ENCODE measurements around the gene C4orf50.

The C4orf50 gene

DNA sequence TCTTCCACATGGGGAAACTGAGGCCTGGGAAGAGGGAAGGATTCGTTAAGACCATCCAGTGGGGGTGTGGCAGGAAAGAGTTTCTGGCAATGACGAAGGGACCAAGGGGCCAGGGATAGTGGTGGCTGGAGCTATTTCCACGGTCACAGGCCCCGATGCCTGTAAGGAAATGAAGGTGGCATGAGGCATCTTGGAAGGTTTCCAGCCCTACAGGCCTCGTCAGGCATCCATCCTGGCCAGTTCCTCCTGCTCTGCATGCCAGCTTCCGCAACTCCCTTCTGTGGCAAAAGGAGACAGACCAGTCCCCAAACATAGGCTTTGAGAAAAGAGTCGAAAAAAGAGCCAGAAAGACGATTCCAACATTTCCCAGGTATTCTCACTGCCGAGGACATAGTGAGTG lies 9.2 kb upstream of the C4orf50 start:
- no peak for TF ChIP-seq L3MBTL2 (conservative IDR thresholded peaks at IDR 0.05)
- TF ChIP-seq FOXK2 (IDR thresholded peaks at IDR 0.05) = no peak
- TF ChIP-seq, protein P1, sequence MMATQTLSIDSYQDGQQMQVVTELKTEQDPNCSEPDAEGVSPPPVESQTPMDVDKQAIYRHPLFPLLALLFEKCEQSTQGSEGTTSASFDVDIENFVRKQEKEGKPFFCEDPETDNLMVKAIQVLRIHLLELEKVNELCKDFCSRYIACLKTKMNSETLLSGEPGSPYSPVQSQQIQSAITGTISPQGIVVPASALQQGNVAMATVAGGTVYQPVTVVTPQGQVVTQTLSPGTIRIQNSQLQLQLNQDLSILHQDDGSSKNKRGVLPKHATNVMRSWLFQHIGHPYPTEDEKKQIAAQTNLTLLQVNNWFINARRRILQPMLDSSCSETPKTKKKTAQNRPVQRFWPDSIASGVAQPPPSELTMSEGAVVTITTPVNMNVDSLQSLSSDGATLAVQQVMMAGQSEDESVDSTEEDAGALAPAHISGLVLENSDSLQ (IDR thresholded peaks at IDR 0.05) = no peak
- no peak for TF ChIP-seq ARNT (IDR thresholded peaks at IDR 0.05)
- no peak for TF ChIP-seq SP1 (IDR thresholded peaks at IDR 0.05)
- TF ChIP-seq ELF4 (IDR thresholded peaks at IDR 0.05) = no peak
- TF ChIP-seq NFRKB (IDR thresholded peaks at IDR 0.05) = no peak
- no peak for TF ChIP-seq TARDBP (IDR thresholded peaks at IDR 0.05)
- TF ChIP-seq FOXM1 (IDR thresholded peaks at IDR 0.05; ENCODE audit: borderline replicate concordance) = no peak
- no peak for TF ChIP-seq HDGF (IDR thresholded peaks at IDR 0.05; ENCODE audit: borderline replicate concordance)
- TF ChIP-seq CTBP1 (IDR thresholded peaks at IDR 0.05; ENCODE audit: borderline replicate concordance) = no peak
- no peak for TF ChIP-seq FOXA1 (IDR thresholded peaks at IDR 0.05)
- no peak for TF ChIP-seq BHLHE40 (IDR thresholded peaks at IDR 0.05; ENCODE audit: borderline replicate concordance)
- ChIA-PET POLR2A (no interaction called here), CTCF (interaction anchor here (1.0 kb wide), 1 partner anchor 7 kb away, joined by 3 read pairs; no protein-coding TSS in a partner anchor)
- DNase-seq (ENCODE audit: extremely low spot score) = no peak

GRCh38 chr4:6024313-6024960 lies 6.2 kb upstream of the C4orf50 start:
- TF ChIP-seq ZNF384 (IDR thresholded peaks at IDR 0.05) = no peak
- no peak for TF ChIP-seq SUZ12 (IDR thresholded peaks at IDR 0.05)
- TF ChIP-seq L3MBTL2 (conservative IDR thresholded peaks at IDR 0.05) = no peak
- TF ChIP-seq, protein P1 (IDR thresholded peaks at IDR 0.05) = no peak
- no peak for TF ChIP-seq HDGF (IDR thresholded peaks at IDR 0.05; ENCODE audit: borderline replicate concordance)
- no peak for DNase-seq (ENCODE audit: extremely low spot score)
- POLR2A ChIA-PET = no interaction called here
- CTCF ChIA-PET = interaction anchor here (1.2 kb wide), 1 partner anchor 18 kb away, joined by 3 read pairs; no protein-coding TSS in a partner anchor

DNA sequence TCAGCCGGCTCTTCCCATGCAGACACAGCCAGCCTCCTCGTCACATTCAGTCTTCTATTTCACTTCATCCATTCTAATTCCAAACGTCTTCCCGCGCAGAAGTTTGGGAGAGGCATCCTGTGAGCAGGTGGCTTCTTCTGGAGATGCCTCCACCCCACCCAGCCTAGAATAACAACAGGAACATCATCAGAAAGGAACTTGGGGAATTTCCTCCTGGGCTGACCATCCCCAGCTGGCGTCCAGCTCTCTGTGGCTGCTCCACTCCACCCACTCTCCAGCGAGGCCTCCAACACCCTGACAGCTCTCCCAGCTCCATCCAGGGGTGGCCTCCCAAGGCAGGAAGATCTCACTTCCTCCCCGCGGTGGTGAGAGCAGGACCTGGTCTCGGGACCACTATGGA lies 5.5 kb upstream of the C4orf50 start:
- CTCF ChIA-PET = interaction anchor here (1.2 kb wide), 1 partner anchor 18 kb away, joined by 3 read pairs; no protein-coding TSS in a partner anchor
- no peak for DNase-seq (ENCODE audit: extremely low spot score)
- no peak for TF ChIP-seq FOXK2 (IDR thresholded peaks at IDR 0.05)
- TF ChIP-seq L3MBTL2 (conservative IDR thresholded peaks at IDR 0.05) = no peak
- TF ChIP-seq FOXA1 (IDR thresholded peaks at IDR 0.05) = no peak
- no peak for TF ChIP-seq TARDBP (IDR thresholded peaks at IDR 0.05)
- TF ChIP-seq, protein P1 (IDR thresholded peaks at IDR 0.05) = no peak
- no peak for TF ChIP-seq FOXM1 (IDR thresholded peaks at IDR 0.05; ENCODE audit: borderline replicate concordance)
- no peak for TF ChIP-seq ELF4 (IDR thresholded peaks at IDR 0.05)
- TF ChIP-seq ARNT (IDR thresholded peaks at IDR 0.05) = no peak
- no peak for TF ChIP-seq BHLHE40 (IDR thresholded peaks at IDR 0.05; ENCODE audit: borderline replicate concordance)
- no peak for TF ChIP-seq HDGF (IDR thresholded peaks at IDR 0.05; ENCODE audit: borderline replicate concordance)
- no peak for TF ChIP-seq SUZ12 (IDR thresholded peaks at IDR 0.05)
- no peak for TF ChIP-seq SP1 (IDR thresholded peaks at IDR 0.05)
- TF ChIP-seq LEF1 (IDR thresholded peaks at IDR 0.05; ENCODE audit: borderline replicate concordance) = no peak
- no peak for TF ChIP-seq CTBP1 (IDR thresholded peaks at IDR 0.05; ENCODE audit: borderline replicate concordance)
- POLR2A ChIA-PET = no interaction called here

DNA sequence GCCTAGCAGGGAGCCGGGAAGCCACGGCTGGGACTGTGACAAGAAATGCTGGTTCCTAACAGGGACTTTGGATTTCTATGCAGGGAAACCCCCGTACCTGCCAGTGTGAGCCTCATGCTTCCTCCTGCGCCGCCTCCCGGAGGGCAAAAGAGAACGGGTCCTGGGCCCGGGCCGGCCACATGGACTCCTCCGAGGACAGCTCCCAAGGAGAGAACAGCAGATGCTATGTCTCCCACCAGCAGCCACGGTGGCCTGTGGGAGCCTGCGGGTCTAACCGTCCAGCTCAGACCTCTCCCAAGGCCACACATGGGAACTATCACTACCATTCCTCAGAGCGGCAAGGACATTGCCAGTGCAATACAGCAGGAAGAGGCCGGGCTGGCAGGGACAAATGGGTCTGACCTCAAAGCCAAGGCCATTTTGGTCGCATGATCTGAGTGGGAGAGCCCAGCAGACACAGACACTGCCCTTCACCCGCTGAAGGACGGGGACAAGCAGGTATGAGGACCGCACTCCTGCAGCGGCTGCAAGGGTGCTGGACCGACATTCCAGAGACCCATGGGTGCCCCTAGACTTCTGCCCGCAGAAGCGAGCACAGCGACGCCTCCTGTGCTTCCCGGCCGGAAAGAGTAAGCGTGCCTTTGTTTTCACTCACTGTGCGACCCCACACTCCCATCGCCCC lies 4.5 kb upstream of the C4orf50 start:
- TF ChIP-seq ZNF384 (IDR thresholded peaks at IDR 0.05) = no peak
- no peak for TF ChIP-seq CTBP1 (IDR thresholded peaks at IDR 0.05; ENCODE audit: borderline replicate concordance)
- no peak for TF ChIP-seq FOXM1 (IDR thresholded peaks at IDR 0.05; ENCODE audit: borderline replicate concordance)
- TF ChIP-seq, protein P1 (IDR thresholded peaks at IDR 0.05) = no peak
- no peak for TF ChIP-seq L3MBTL2 (conservative IDR thresholded peaks at IDR 0.05)
- no peak for TF ChIP-seq ARNT (IDR thresholded peaks at IDR 0.05)
- TF ChIP-seq FOXA1 (IDR thresholded peaks at IDR 0.05) = no peak
- TF ChIP-seq LEF1 (IDR thresholded peaks at IDR 0.05; ENCODE audit: borderline replicate concordance) = no peak
- no peak for TF ChIP-seq FOXK2 (IDR thresholded peaks at IDR 0.05)
- no peak for TF ChIP-seq BHLHE40 (IDR thresholded peaks at IDR 0.05; ENCODE audit: borderline replicate concordance)
- TF ChIP-seq TARDBP (IDR thresholded peaks at IDR 0.05) = no peak
- no peak for TF ChIP-seq SUZ12 (IDR thresholded peaks at IDR 0.05)
- no peak for TF ChIP-seq NFRKB (IDR thresholded peaks at IDR 0.05)
- no peak for TF ChIP-seq SP1 (IDR thresholded peaks at IDR 0.05)
- no peak for TF ChIP-seq ELF4 (IDR thresholded peaks at IDR 0.05)
- CTCF ChIA-PET = no interaction called here
- DNase-seq (ENCODE audit: extremely low spot score) = no peak
- POLR2A ChIA-PET = no interaction called here

DNA sequence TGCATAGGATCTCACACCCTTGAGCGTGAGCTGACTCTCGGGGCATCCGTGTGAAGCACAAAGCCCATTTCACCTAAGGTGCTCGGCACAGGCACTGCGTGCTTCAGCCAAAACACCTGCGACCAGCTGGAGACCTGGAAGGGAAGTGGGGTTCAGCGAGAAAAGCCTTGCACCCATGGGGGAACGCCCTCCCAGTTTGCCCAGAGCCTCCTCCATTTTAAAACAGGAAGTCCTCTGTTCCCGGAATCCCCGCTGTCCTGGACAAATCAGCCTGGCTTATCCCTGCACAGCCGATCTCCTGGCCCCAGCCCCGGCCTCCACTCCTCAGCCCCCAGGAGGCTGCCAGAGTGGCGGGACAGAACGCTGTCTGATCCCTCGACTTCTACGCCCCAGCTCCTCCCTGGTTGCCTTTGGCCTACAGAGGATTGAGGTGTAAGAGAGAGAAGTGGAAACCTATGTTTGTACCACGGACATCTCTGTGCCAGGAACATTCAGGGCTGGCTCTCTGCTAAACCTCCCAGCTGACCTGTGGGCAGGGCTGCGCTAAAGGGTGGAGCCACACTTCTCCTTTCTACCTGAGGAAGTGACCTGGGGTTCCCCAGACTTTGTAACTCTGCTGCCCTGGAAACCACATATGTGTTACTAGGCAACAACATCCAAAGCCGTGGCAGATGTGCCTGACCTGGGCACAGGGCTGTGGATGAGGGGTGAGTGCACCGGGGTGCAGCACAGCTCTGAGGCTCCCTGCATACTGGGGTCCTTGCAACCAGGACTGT lies 3.8 kb upstream of the C4orf50 start:
- TF ChIP-seq LEF1 (IDR thresholded peaks at IDR 0.05; ENCODE audit: borderline replicate concordance) (no peak), CTBP1 (IDR thresholded peaks at IDR 0.05; ENCODE audit: borderline replicate concordance) (no peak), BHLHE40 (IDR thresholded peaks at IDR 0.05; ENCODE audit: borderline replicate concordance) (no peak), L3MBTL2 (conservative IDR thresholded peaks at IDR 0.05) (no peak), ZNF384 (IDR thresholded peaks at IDR 0.05) (no peak), SUZ12 (IDR thresholded peaks at IDR 0.05) (no peak), TARDBP (IDR thresholded peaks at IDR 0.05) (no peak), NFRKB (IDR thresholded peaks at IDR 0.05) (no peak), ELF4 (IDR thresholded peaks at IDR 0.05) (no peak), FOXM1 (IDR thresholded peaks at IDR 0.05; ENCODE audit: borderline replicate concordance) (no peak), ARNT (IDR thresholded peaks at IDR 0.05) (no peak), FOXA1 (IDR thresholded peaks at IDR 0.05) (no peak), FOXK2 (IDR thresholded peaks at IDR 0.05) (no peak), SP1 (IDR thresholded peaks at IDR 0.05) (no peak), HDGF (IDR thresholded peaks at IDR 0.05; ENCODE audit: borderline replicate concordance) (no peak)
- TF ChIP-seq, protein P1 (IDR thresholded peaks at IDR 0.05) = no peak
- no peak for DNase-seq (ENCODE audit: extremely low spot score)
- CTCF ChIA-PET = interaction anchor here (0.6 kb wide), 1 partner anchor 209 kb away, joined by 3 read pairs; no protein-coding TSS in a partner anchor
- POLR2A ChIA-PET = no interaction called here
